GM19239 (cell line): ENCODE data around the gene PLAU.
"Not testable (repeated sequence)": the region's sequence is repeated elsewhere in the genome, so short reads cannot be mapped to it uniquely, and the experiment has no call there.

Experiments used
- DNase-seq: peaks from one replicate; pipeline ENCODE4 v3.0.0; 2011; ENCODE audit warnings: low spot score; ENCODE audit not compliant: insufficient read length
- FAIRE-seq: peaks from 2 replicates; lab custom pipeline; 2011; peaks lifted over from hg19 to GRCh38; lab: Jason Lieb, UNC

The PLAU gene

DNA sequence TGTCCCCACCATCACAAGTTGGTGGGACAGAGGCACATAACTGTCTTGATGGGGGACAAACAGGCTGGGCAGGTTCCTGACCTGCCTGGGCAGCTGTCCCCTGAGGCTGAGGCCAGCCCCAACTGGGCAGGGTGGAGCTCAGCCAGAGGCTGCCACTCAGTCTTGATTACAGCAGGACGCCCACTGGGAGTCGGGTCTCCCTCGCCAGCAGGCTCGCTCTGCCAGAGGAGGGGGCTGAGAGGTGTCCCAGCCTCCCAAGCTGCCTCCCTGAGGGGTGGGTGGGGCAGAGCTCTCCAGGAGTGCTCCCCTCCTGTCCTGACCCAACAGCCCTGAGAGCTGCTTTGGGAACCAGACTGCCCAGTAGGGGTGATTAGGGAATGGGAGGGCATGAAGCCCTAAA lies 34.8 kb upstream of the PLAU start:
- no peak for DNase-seq
- no peak for FAIRE-seq

GRCh38 chr10:73876566-73876965 lies 34.4 kb upstream of the PLAU start:
- FAIRE-seq (no peak), DNase-seq (no peak)

DNA sequence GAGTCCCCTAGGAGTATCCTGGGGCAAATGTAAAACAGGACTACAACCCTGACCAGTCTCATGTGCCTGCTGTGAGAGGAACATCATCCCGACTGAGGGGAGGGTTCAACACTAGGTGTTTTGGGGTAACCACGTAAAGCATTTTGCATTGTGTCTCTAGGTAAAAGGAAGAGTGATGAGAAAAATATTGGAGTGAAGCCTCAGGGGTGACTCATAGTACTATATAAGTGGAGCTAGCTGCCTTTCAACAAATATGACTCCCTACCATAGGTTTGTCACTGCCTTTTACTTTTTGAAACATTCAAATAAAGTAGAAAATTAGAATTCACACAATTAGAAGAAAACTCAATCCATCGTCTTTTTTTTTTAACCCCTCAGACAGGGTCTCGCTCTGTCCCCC lies 34.0 kb upstream of the PLAU start:
- no peak for FAIRE-seq
- no peak for DNase-seq

GRCh38 chr10:73877533-73878160 lies 33.3 kb upstream of the PLAU start:
- FAIRE-seq (no peak), DNase-seq (no peak)

DNA sequence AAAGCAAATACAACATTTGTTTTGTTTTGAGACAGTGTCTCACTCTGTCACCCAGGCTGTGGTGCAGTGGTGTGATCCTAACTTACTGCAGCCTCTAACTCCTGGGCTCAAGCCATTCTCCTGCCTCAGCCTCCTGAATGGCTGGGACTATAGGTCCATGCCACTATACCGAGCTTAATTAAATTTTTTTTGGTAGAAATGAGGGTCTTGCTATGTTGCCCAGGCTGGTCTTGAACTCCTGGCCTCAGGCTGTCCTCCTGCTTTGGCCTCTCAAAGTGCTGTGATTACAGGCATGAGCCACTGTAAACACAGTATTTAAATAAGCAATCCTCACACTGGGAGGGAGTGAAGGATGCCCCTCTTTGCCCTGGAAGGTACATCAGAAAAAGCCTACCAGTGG lies 32.6 kb upstream of the PLAU start:
- FAIRE-seq, result no peak
- DNase-seq, result no peak

DNA sequence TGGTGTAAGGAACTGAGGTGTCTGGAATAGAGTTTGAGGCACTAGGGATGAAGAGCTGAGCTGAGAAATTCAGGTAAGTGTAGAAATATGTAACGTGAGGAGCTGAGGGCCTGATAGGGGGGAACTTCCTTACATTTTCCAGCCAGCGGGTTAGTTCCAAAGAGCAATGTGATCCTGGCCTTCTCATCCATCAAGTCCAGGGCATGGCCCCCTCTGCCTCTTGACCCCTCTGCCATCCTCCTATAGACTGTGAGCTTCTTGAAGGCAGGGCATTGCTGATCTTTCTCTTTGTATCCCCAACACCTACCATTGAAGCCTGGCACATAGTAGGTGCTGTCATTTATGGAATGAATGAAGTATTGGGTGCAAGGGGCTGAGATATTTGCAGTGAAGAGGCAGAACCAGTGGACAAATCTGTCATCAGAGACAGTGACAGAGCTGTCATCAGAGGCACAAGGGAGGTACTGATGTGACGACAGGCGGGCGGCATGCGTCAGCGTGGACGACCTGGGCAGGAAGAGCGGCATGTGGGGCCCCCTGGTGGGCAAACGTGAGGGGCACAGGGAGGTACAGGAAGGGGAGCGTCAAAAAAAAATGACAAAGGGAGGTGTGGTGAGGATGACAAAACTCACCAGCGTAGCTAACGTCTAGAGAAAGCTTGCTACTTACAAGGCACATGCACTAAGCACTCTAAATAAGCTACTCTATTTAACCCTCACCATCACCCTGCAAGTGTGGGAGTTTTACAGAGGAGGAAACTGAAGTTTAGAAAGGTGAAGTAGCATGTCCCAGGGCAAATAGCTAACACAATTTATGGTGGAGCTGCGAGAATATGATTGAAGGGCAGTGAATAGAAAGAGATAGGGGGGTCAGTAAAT lies 31.4 kb upstream of the PLAU start:
- DNase-seq, result peak; percentile 60
- FAIRE-seq, result peak; percentile 70

GRCh38 chr10:73881221-73881919 lies 29.6 kb upstream of the PLAU start:
- FAIRE-seq (no peak), DNase-seq (no peak)

GRCh38 chr10:73884017-73884416 lies 26.9 kb upstream of the PLAU start:
- no peak for DNase-seq
- no peak for FAIRE-seq

DNA sequence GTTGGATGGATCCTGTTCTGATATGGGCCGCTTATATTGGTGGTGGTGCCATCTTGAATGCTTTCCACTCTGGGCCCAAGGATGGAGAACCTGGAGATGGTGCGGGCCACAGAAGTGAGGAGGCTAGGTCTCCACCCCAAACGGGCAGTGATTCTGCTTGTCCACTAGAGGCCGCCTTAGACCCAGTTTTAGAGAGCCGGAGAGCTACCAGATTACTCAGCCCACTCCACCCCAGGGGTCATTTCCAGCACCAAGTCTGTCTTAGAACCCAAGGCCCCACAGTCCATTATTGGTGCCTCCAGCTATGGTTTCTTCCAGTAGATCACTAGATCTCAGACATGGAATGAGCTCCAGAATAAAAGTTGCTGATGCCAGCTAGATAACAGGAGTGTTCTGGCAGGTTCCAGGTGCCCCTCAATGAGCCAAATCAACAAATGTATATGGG lies 24.8 kb upstream of the PLAU start:
- FAIRE-seq (peak; percentile 84), DNase-seq (peak; percentile 73)

DNA sequence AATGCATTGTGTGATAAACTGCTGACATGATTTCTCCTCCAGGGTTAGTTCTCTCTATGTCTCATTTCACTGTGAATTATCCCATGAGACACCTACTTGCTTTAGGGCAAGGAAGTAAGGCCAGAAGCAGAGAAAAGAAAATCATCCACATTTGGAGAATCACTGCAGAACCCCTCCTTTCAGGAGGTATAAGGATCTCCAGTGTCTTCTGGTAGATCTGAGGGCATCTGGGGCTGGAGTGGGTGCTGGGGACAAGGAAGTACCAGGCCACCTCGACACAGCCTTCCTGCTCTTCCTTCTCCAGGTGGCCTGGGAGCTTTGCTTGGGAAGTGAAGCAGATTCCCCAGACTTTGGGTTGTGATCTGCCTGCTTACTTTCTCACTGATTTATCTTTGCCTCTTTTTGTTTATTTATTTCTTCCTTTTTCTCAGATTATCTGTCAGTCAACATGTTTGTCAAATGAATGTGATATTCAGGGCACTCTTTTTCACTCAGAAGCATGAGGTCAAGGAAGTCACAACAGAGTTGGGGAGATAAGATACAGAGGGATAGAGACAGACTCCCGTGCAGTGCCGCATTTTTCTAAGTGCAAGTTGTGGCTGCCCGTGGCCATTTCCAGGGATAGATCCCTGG lies 24.2 kb upstream of the PLAU start:
- DNase-seq, result no peak

DNA sequence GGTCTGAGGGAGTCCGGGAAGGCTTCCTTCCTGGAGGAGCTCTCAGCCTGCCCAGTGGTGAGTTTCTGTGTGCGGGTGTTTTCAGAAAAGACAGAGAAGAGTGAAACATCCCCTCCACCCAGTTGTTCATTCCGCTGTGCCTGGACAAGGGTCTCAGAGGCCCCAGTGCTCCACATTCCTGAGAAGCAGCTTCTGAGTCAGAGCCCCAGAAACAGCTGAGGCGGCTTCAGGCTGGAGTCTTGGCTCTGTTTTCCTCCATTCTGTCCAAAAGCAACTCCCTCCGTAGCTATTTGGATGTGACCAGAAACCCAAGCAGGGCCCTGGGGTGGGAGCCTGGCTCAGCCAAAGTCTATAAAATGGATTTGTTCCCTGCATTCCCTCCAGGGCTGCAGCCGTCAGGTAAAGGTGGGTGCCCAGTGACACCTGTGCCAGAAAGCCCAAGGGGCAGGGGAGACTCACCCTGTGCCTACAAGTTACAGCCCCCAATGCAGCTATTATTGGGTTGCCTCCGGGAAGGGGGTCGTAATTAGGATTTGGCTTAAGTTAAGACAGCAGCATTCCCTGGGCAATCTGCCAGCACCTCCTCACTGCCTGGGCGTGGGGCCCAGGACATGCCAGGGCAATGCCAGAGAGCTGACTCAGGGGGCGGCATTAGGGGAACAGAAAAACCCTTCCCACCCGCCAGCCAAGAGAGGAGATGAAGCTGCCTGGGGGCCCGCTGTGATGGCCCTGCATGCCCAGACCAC lies 23.5 kb upstream of the PLAU start:
- no peak for DNase-seq
- FAIRE-seq, result no peak

More for the DNA sequence above, 24.2 kb upstream of the PLAU start:
- FAIRE-seq, result no peak

DNA sequence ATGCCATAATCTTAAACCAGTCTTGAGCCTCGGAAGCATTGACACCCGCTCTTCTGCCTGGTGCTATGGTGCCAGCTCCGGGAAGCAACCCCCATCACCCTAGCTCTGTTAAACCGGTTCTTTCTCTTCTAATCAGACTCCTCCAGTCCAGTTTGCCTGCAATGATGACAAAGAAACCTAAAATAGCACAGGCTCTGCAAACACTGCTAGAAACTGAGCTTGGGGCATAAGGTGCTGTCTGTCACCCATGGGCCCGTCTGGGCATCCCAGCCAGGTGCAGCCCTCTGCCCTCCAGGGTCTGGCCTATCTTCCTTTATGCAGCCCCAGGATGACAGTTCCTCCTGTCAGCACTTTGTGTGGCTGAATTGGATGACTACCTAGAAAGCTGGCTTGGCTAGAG lies 22.4 kb upstream of the PLAU start:
- DNase-seq (no peak), FAIRE-seq (no peak)

- FAIRE-seq (no peak), DNase-seq (no peak)
Observed at GRCh38 chr10:73889014-73889413, 21.9 kb upstream of the PLAU start.

DNA sequence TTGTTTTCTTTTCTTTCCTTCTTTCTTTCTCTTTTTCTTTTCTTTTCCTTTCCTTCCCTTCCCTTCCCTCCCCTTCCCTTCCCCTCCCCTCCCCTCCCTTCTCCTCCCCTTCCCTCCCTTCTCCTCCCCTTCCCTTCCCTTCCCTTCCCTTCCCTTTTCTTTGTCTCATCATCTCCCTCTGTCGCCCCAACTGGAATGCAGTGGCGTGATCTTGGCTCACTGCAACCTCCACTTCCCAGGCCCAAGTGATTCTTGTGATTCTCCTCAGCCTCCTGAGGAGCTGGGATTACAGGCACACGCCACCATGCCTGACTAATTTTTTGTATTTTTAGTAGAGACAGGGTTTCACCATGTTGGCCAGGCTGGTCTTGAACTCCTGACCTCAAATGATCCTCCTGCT lies 21.5 kb upstream of the PLAU start:
- FAIRE-seq, DNase-seq: not testable (repeated sequence)

DNA sequence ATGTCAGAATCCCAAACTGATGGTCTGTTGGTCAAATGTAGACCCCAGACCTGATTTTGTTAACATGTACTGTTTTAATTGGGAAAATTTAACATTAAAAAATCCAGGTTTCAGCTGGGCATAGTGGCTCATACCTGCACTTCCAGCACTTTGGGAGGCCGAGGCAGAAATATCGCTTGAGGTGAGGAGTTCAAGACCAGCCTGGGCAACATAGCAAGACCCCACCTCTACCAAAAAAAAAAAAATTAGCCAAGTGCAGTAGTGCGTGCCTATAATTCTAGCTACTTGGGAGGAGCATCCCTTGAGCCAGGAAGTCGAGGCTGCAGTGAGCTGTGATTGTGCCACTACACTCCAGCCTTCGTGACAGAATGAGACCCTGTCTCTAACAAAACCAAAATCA lies 20.7 kb upstream of the PLAU start:
- no peak for FAIRE-seq
- no peak for DNase-seq

DNA sequence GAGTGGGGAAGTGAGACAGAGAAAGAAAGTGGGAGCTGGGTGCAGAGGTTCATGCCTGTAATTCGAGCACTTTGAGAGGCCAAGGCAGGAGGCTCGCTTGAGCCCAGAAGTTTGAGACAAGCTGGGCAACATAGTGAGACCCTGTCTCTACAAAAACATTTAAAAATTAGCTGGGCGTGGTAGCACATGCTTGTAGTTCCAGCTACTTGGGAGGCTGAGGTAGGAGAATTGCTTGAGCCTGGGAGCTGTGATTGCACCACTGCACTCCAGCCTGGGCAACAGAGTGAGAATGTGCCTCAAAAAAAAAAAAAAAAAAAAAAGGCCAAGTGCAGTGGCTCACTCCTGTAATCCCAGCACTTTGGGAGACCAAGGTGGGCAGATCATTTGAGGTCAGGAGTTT lies 20.1 kb upstream of the PLAU start:
- not testable (repeated sequence) for FAIRE-seq, DNase-seq

DNA sequence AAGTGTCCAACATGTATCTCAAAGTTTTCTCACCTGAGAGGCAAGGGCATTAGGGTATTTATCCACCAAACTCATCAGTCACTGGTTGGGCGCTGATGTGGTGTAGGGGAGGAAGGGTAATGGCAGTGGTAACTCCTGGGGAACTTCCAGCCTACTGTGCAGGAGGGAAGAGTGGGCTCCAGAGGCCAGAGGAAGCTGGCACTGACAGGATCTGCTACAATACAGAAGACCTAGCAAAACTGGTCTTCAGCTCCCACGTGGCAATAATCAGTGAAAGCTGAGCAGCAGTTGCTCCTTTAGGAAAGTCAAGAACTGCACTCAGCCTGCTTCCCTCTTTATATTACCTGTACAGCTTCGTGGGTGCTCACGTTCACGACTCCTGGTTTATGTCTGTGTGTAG lies 19.4 kb upstream of the PLAU start:
- FAIRE-seq (no peak), DNase-seq (no peak)

- DNase-seq (no peak), FAIRE-seq (no peak)
Observed at GRCh38 chr10:73892310-73893030, 18.5 kb upstream of the PLAU start.

GRCh38 chr10:73893426-73893825 lies 17.5 kb upstream of the PLAU start:
- FAIRE-seq (no peak), DNase-seq (no peak)
